ENCODE measurements around the gene FAM199X.
A peak's percentile ranks its signal among the peaks of the same experiment; 100 is the strongest.
"Not testable (repeated sequence)": the region's sequence is repeated elsewhere in the genome, so short reads cannot be mapped to it uniquely, and the experiment has no call there.

The FAM199X gene

DNA sequence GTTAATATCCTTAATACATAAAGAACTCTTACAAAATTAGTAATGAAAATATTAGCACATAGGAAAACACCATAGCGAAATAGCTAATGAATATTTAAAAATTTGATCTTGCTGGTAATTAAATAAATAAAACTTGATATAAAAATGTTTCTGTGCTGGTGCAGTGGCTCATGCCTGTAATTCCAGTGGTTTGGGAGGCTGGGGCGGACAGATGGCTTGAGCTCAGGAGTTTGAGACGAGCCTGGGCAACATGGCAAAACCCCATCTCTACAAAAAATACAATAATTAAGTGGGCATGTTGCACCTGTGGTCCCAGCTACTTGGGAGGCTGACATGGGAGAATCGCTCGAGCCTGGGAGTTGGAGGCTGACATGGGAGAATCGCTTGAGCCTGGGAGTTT, 7.6 kb downstream of the FAM199X start:
- no peak for DNase-seq
- intact Hi-C loops (cut with DNase I), result no loop called here

DNA sequence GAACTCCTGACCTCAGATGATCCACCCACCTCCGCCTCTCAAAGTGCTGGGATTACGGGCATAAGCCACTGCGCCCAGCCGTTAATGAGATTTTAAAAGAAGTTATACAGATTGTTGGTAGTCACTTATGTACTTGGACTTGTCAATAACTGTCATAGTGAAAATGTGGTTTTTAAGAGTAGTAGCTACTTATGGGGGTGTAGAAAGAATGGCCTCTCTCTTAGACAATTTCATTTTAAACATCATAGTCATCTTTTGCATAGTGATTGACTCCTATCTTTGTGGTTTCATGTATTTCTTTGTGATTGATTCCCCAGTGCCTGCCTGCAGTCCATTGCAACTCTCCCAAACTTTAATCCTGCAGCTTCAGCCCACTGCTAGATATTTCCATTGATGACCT, 17.4 kb downstream of the FAM199X start:
- intact Hi-C loops (cut with DNase I), result no loop called here
- no peak for DNase-seq

DNA sequence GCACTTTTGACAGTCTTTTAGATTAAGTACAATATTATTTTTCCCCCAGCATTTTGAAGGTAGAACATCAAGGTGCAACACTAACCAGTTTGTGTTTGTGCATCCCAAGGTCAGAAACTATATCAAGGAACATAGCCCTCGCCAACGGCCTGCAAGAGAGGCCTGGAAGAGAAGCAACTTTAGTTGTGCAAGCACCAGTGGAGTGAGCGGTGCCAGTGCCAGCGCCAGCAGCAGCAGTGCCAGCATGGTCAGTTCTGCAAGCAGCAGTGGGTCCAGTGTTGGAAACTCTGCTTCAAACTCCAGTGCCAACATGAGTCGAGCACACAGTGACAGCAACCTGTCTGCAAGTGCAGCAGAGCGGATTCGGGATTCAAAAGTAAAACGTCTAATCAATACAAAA, 21.7 kb downstream of the FAM199X start:
- intact Hi-C loops (cut with DNase I), result no loop called here
- peak in 1 of 42 donors; percentile 17 for DNase-seq

DNA sequence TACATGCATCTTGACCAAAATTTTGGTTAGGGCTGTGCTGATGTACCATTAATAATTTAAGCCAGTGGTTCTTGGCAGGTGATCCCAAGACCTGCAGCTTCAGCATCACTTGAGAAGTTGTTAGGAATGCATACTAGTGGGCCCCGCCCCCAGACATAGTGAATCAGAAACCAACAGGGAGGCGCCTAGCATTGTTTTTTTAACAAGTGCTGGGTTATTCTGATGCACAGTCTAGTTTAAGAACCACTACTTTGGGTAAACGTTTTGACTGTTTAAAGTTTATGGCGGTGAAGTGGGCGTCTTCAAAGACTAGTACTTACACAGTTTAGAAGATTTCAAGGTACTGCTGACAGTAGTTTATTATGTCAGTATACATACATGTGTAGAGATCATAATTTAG, 23.6 kb downstream of the FAM199X start:
- intact Hi-C loops (cut with DNase I), result no loop called here
- no peak for DNase-seq

DNA sequence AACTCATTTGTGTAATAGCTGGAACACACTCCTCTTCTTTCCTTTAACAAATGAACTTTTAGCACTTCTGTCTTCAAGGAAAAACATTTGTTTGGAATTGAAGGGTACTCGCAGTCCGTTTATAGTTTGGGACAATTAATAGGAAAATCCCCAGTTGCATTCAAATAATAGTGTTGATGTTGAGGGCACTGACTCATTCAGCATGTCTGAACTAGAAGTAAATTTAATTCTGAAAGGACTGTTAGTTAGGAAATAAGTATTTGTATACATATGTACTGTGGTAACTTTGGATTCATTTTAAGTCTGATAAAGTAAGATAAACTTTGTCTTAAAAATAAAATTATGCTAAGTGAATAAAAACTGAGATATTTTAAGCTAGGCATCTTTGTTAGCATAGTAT, 27.2 kb downstream of the FAM199X start:
- DNase-seq, result no peak
- intact Hi-C loops (cut with DNase I), result no loop called here

DNA sequence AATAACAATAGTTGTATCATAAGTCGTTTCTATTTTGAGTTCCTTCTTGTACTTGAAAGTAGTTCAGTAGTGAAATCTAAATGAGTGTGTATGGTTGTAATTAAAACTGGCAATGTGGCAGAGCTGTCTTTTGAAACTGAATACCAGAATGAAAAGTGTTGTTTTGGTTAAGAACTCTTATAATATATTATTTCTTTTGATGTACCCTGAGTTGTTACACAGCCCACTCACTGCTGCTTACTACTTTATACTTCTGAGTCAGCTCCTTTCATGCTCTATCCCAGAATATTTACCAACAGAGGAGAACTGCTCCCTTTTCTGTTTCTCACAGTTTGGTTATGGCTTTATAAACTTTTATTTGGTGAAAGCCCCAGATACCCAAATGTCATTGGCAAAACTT, 28.8 kb downstream of the FAM199X start:
- intact Hi-C loops (cut with DNase I), result no loop called here
- DNase-seq, result no peak

DNA sequence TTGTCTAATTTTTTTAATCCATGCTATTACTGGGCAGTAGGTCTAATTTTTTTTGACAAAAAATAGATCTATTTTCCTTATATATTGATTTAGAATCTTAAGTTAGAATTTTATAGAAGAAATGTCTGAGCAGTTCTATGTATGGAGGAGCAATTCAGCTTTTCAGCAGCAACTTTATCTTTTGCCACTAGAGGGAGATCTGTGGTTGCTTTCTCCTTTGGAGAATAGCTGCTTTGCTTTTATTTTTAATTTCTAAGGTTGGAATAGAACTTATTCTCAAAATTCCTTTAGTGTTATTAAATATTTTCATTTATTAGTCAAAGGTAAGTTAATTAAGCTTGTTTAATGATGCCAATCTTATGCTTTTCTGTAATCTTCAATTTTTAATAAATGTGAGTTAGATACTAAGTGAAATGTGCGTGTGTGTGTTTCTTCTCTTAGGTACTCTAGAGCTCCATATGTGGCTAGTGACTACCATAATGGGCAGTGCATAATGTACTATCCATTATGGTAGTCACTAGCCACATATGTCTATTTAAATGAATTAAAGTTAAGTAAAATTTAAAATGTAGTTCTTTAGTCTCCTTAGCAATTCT, 29.3 kb downstream of the FAM199X start:
- peak in 8 of 42 donors; percentile 4 to 47 (median 28) for DNase-seq
- intact Hi-C loops (cut with DNase I), result no loop called here

DNA sequence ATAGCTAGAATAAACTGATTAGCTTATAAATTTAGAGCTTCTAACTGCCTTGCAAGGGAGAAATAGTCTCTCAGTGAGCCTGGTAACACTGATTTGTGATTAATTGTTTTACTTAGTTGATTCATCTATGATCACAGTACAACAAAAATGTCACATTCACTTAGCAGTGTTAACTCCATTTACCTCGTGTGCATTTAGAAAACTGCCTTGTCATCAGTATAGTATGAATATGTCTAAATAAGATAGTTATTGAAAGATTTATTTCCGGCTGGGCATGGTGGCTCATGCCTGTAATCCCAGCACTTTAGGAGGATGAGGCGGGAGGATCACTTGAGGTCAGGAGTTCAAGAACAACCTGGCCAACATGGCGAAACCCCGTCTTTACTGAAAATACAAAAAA, 39.3 kb downstream of the FAM199X start:
- no peak for DNase-seq
- intact Hi-C loops (cut with DNase I), result no loop called here

DNA sequence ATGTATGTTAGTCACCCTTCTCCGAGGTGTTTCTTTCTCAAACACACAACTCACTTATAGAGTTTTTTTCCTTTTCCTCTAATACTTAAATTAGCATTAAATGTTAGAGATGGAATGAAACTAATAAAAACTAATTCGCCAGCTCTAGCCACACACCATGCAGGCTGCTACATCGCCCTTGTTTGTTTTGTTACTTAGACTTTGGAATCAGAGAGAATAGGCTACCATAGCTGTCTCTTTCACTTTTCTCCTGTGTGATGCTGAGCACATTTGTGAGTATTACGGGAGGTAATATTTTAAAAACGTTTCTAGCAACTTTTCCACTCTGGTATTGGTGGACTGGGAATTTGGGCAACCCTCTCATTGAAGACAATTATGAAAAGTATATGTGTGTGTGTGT, 44.9 kb downstream of the FAM199X start:
- no peak for DNase-seq
- intact Hi-C loops (cut with DNase I), result no loop called here

DNA sequence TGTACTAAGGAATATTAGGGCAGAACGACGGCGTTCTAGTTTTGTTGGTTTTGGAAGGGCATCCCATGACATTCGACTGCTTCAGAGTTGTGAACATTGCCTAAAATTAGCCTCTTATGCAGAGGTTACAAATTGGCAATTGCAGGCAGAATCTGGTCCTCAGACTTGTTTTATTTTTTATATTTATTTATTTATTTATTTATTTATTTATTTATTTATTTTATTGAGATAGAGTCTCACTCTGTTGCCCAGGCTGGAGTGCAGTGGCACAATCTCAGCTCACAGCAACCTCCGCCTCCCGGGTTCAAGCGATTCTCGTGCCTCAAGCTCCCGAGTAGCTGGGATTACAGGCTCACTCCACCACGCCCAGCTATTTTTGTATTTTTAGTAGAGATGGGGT, 63.8 kb downstream of the FAM199X start:
- intact Hi-C loops (cut with DNase I), result not testable (repeated sequence)

More for the DNA sequence above, 63.8 kb downstream of the FAM199X start:
- not testable (repeated sequence) for DNase-seq
